Tibial nerve (tissue), 4 donors: Measurements from ENCODE around the gene RNF213.

Experiments
- CTCF ChIP-seq, 5 experiments: fragments of 200-600 bp in 3 of 5; fragments of 450-650 bp in 2 of 5; sonication (generic) in 3 of 5; IDR thresholded peaks; one replicate each; pipeline ENCODE4 v1.5.1; 2016 to 2019; ENCODE audit warnings: antibody characterized with exemption in 5 of 5, mild to moderate bottlenecking in 3 of 5, moderate library complexity in 2 of 5
- EP300 ChIP-seq, 2 donors: sonication (generic); formaldehyde crosslinking; IDR thresholded peaks; one replicate each; pipeline ENCODE4 v1.6.1; 2017; ENCODE audit warnings: antibody characterized with exemption in 2 of 2, mild to moderate bottlenecking in 1 of 2

DNA sequence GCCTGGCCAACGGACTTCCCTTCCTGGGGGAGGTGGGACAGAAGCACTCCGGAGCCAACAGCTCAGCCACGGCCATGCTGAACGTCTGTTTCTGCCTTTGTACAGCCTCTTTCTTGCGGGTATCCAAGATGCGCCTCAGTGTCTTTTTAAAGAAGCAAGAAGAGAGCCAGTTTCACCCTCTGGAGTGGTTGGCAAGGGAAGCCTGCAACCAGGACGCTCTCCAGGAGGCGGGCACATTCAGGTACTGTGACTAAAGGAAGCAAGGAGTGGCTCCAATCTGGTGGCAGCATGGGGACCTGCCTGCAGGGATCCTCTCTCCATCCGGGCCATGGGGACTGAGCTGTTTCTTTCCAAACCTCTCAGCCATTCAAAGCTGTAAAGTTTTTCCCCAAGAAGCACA lies 93.7 kb downstream of the RNF213 start:
- TF ChIP-seq CTCF (IDR thresholded peaks at IDR 0.05) = no peak
- no peak for TF ChIP-seq EP300 (IDR thresholded peaks at IDR 0.05)
